Neuronal stem cell (in vitro differentiated cells): ENCODE data around the gene RARA.

ENCODE experiments used
- DNase-seq: peaks from one replicate; pipeline ENCODE4 v3.0.0-alpha.2; 2013; ENCODE audit warnings: low spot score
- H2AFZ ChIP-seq: one replicate; pipeline ENCODE4 v1.6.1; 2013; ENCODE audit warnings: mild to moderate bottlenecking, low read length, inconsistent platforms
- H2AK5ac ChIP-seq: 2 replicates; pipeline ENCODE4 v1.6.1; 2013; ENCODE audit warnings: low read depth, mild to moderate bottlenecking, inconsistent platforms, low read length, moderate library complexity, mixed read lengths
- H2BK120ac ChIP-seq: 2 replicates; pipeline ENCODE4 v1.6.1; 2013; ENCODE audit warnings: low read depth, mild to moderate bottlenecking, inconsistent platforms, low read length, moderate library complexity, mixed read lengths
- H2BK12ac ChIP-seq: one replicate; pipeline ENCODE4 v1.6.1; 2013; ENCODE audit warnings: low read length, inconsistent platforms
- H2BK15ac ChIP-seq: 2 replicates; pipeline ENCODE4 v1.6.1; 2013; ENCODE audit warnings: mild to moderate bottlenecking, low read length, inconsistent platforms, mixed read lengths
- H2BK5ac ChIP-seq: one replicate; pipeline ENCODE4 v1.6.1; 2013; ENCODE audit warnings: inconsistent platforms, mild to moderate bottlenecking, low read length, moderate library complexity
- H3K14ac ChIP-seq: one replicate; pipeline ENCODE4 v1.6.1; 2013; ENCODE audit warnings: low read length, inconsistent platforms
- H3K18ac ChIP-seq: 2 replicates; pipeline ENCODE4 v1.6.1; 2013; ENCODE audit warnings: low read length, inconsistent platforms
- H3K23ac ChIP-seq: 2 replicates; pipeline ENCODE4 v1.6.1; 2013; ENCODE audit warnings: low read depth, mild to moderate bottlenecking, mixed read lengths, low read length, inconsistent platforms; ENCODE audit not compliant: poor library complexity
- H3K27ac ChIP-seq: replicated peaks from 3 replicates; pipeline ENCODE4 v1.5.1; 2013; ENCODE audit warnings: low read length, inconsistent platforms
- H3K27me3 ChIP-seq, 3 experiments: 2 replicates each; pipeline ENCODE4 v1.6.1; 2013; ENCODE audit warnings: low read length in 3 of 3, mild to moderate bottlenecking in 2 of 3, inconsistent platforms in 1 of 3, low read depth in 1 of 3, mixed read lengths in 1 of 3, moderate library complexity in 1 of 3; ENCODE audit not compliant: control insufficient read depth in 3 of 3, insufficient read depth in 3 of 3
- H3K36me3 ChIP-seq, 2 donors: replicated peaks in 1 of 2; 2 replicates each; pipeline ENCODE4 v1.6.1; 2013; ENCODE audit warnings: low read length in 2 of 2; ENCODE audit not compliant: control insufficient read depth in 2 of 2, insufficient read depth in 2 of 2
- H3K4ac ChIP-seq: 2 replicates; pipeline ENCODE4 v1.6.1; 2013; ENCODE audit warnings: inconsistent platforms, mild to moderate bottlenecking, low read length, moderate library complexity
- H3K4me1 ChIP-seq, 2 donors: 1 replicate in 1 of 2; 2 replicates in 1 of 2; pipeline ENCODE4 v1.6.1; 2013; ENCODE audit warnings: low read length in 2 of 2, low read depth in 1 of 2; ENCODE audit not compliant: control insufficient read depth in 2 of 2, insufficient read depth in 1 of 2
- H3K4me2 ChIP-seq: one replicate; pipeline ENCODE4 v1.6.1; 2013; ENCODE audit warnings: mild to moderate bottlenecking, low read length, inconsistent platforms; ENCODE audit not compliant: insufficient read depth, poor library complexity, severe bottlenecking
- H3K4me3 ChIP-seq, 2 donors: 2 replicates each; pipeline ENCODE4 v1.5.1; 2013; ENCODE audit warnings: low read length in 2 of 2, mild to moderate bottlenecking in 2 of 2, inconsistent platforms in 1 of 2, moderate library complexity in 1 of 2
- H3K79me1 ChIP-seq: one replicate; pipeline ENCODE4 v1.6.1; 2013; ENCODE audit warnings: low read depth, mild to moderate bottlenecking, inconsistent platforms, low read length, moderate library complexity
- H3K9ac ChIP-seq: one replicate; pipeline ENCODE4 v1.6.1; 2013; ENCODE audit warnings: mild to moderate bottlenecking, low read depth, low read length, inconsistent platforms; ENCODE audit not compliant: poor library complexity
- H3K9me3 ChIP-seq, 2 donors: replicated peaks in 1 of 2; 2 replicates each; pipeline versions ENCODE3 to v1.6.1; 2013; ENCODE audit warnings: low read length in 2 of 2, mild to moderate bottlenecking in 2 of 2, inconsistent platforms in 1 of 2, low read depth in 1 of 2, mixed read lengths in 1 of 2, moderate library complexity in 1 of 2; ENCODE audit not compliant: control insufficient read depth in 2 of 2, insufficient read depth in 1 of 2
- H4K8ac ChIP-seq: one replicate; pipeline ENCODE4 v1.6.1; 2013; ENCODE audit warnings: low read depth, mild to moderate bottlenecking, inconsistent platforms, low read length, moderate library complexity
- H4K91ac ChIP-seq: one replicate; pipeline ENCODE4 v1.6.1; 2013; ENCODE audit warnings: low read length, low read depth, mild to moderate bottlenecking, inconsistent platforms; ENCODE audit not compliant: poor library complexity
- WGBS, 2 donors: extraction: QIAGEN DNeasy Blood & Tissue Kit; methylation state at CpG; one replicate each; pipeline ENCODE4 v1.1.7; 2013; ENCODE audit warnings: missing lambda C conversion rate in 2 of 2, mixed read lengths in 1 of 2; ENCODE audit not compliant: insufficient read length in 2 of 2, insufficient replicate concordance in 1 of 2; ENCODE audit errors: extremely low coverage in 2 of 2; 5-methylcytosine and 5-hydroxymethylcytosine counted together

RARA gene

GRCh38 chr17:40286473-40286872 is 22.5 kb upstream of the RARA start:
- Histone ChIP-seq H3K36me3 (peaks cover 10 to 47% of the 10 kb centered on the region in 2 donors), H3K4me1 (peaks cover 0 to 6% of the 10 kb centered on the region in 2 donors), H3K27me3 (no peaks in the 10 kb centered on the region), H2BK5ac (no peak overlapping the region), H2BK15ac (no peak overlapping the region), H3K14ac (no peak overlapping the region), H3K4me2 (no peak overlapping the region), H3K9me3 (no peaks in the 10 kb centered on the region), H3K4ac (no peak overlapping the region), H3K18ac (no peak overlapping the region), H4K8ac (no peak overlapping the region), H3K23ac (no peak overlapping the region), H3K27ac (no peak overlapping the region), H4K91ac (no peak overlapping the region), H2AK5ac (no peak overlapping the region), H3K9ac (no peak overlapping the region), H3K79me1 (no peaks in the 10 kb centered on the region), H2BK12ac (no peak overlapping the region), H2AFZ (no peak overlapping the region), H2BK120ac (no peak overlapping the region), H3K4me3 (no peak overlapping the region)
- DNase-seq = no peak
- no CpG with 5 or more reads among the region's 2 CpGs for WGBS, 2 donors

GRCh38 chr17:40287159-40287493 is 21.9 kb upstream of the RARA start:
- H2AK5ac ChIP-seq = no peak overlapping the region
- H3K18ac ChIP-seq = no peak overlapping the region
- no peak overlapping the region for H2BK5ac ChIP-seq
- no peak overlapping the region for H3K23ac ChIP-seq
- H3K79me1 ChIP-seq = no peaks in the 10 kb centered on the region
- H3K4me3 ChIP-seq = peak overlapping the region; percentile 35 to 52
- no peaks in the 10 kb centered on the region for H3K27me3 ChIP-seq
- no peak for DNase-seq
- H3K9me3 ChIP-seq = no peaks in the 10 kb centered on the region
- H2AFZ ChIP-seq = peak overlapping the region; percentile 53
- H3K4ac ChIP-seq = no peak overlapping the region
- peaks cover 13 to 45% of the 10 kb centered on the region in 2 donors for H3K36me3 ChIP-seq
- no peak overlapping the region for H2BK12ac ChIP-seq
- H4K8ac ChIP-seq = no peak overlapping the region
- H3K4me2 ChIP-seq = peak overlapping the region; percentile 41
- no peak overlapping the region for H2BK120ac ChIP-seq
- H4K91ac ChIP-seq = no peak overlapping the region
- no peak overlapping the region for H2BK15ac ChIP-seq
- peaks cover 0 to 3% of the 10 kb centered on the region in 2 donors for H3K4me1 ChIP-seq
- no peak overlapping the region for H3K27ac ChIP-seq
- H3K9ac ChIP-seq = no peak overlapping the region
- no peak overlapping the region for H3K14ac ChIP-seq
- no CpG with 5 or more reads among the region's 4 CpGs for WGBS, 2 donors

- no peak within 1 kb of the TSS for H4K91ac ChIP-seq
- peak within 1 kb of the TSS; percentile 63 for H3K18ac ChIP-seq
- no peak within 1 kb of the TSS for H2BK120ac ChIP-seq
- peaks cover 14 to 44% of the 10 kb centered on the region in 2 donors for H3K36me3 ChIP-seq
- peak within 1 kb of the TSS; percentile 86 for H3K9ac ChIP-seq
- no peak within 1 kb of the TSS for H2BK12ac ChIP-seq
- WGBS, 2 donors = no CpG with 5 or more reads among the region's 47 CpGs
- H3K23ac ChIP-seq = no peak within 1 kb of the TSS
- H2AFZ ChIP-seq = peak within 1 kb of the TSS; percentile 72
- no peaks in the 10 kb centered on the region for H3K79me1 ChIP-seq
- no peak within 1 kb of the TSS for H2BK15ac ChIP-seq
- H2AK5ac ChIP-seq = no peak within 1 kb of the TSS
- peak within 1 kb of the TSS; percentile 80 for H3K27ac ChIP-seq
- no peaks in the 10 kb centered on the region for H3K9me3 ChIP-seq
- no peak within 1 kb of the TSS for H3K4ac ChIP-seq
- H3K4me3 ChIP-seq = peak within 1 kb of the TSS; percentile 78 to 99
- peak within 1 kb of the TSS; percentile 68 for H3K4me2 ChIP-seq
- peaks cover 0 to 3% of the 10 kb centered on the region in 2 donors for H3K4me1 ChIP-seq
- peak; percentile 99 for DNase-seq
- peak within 1 kb of the TSS; percentile 58 for H2BK5ac ChIP-seq
- H3K14ac ChIP-seq = no peak within 1 kb of the TSS
- no peaks in the 10 kb centered on the region for H3K27me3 ChIP-seq
- no peak within 1 kb of the TSS for H4K8ac ChIP-seq
Measured at GRCh38 chr17:40287494-40288369, 21.2 kb upstream of the RARA start, which contains the start of gene CDC6. TSS of gene CDC6 (plus strand) at chr17:40287879. CDS start at chr17:40289421, 1,542 bp downstream.

GRCh38 chr17:40290629-40291280 is 18.2 kb upstream of the RARA start:
- Histone ChIP-seq H3K14ac (no peak overlapping the region), H3K36me3 (peaks cover 23 to 65% of the 10 kb centered on the region in 2 donors), H3K9me3 (no peaks in the 10 kb centered on the region), H3K4me2 (no peak overlapping the region), H2BK15ac (no peak overlapping the region), H3K9ac (no peak overlapping the region), H3K79me1 (no peaks in the 10 kb centered on the region), H3K27me3 (no peaks in the 10 kb centered on the region), H2AFZ (no peak overlapping the region), H2BK5ac (no peak overlapping the region), H4K91ac (no peak overlapping the region), H2BK120ac (no peak overlapping the region), H3K4ac (no peak overlapping the region), H3K4me3 (no peak overlapping the region), H3K4me1 (peaks cover 0 to 3% of the 10 kb centered on the region in 2 donors), H3K27ac (no peak overlapping the region), H3K23ac (no peak overlapping the region), H2AK5ac (no peak overlapping the region), H4K8ac (no peak overlapping the region), H2BK12ac (no peak overlapping the region), H3K18ac (no peak overlapping the region)
- WGBS, 2 donors = no CpG with 5 or more reads among the region's 4 CpGs
- DNase-seq = no peak
